HUDEP-2 (cell line): ENCODE data around the gene CADPS.

Experiments used
- DNase-seq, 76 experiments: peaks; one replicate each; lab custom pipeline; 2025; ENCODE audit not compliant: unreplicated experiment in 76 of 76; lab: John Stamatoyannopoulos, UW

CADPS gene

GRCh38 chr3:62874711-62875557 is at the start of gene CADPS:
Gene CADPS (minus strand): TSS chr3:62875416. CDS start chr3:62875029, 387 bp downstream.
- DNase-seq: no peak

GRCh38 chr3:62923066-62923465 is 47.9 kb upstream of the CADPS start:
- no peak for DNase-seq

- no peak for DNase-seq
These were observed 47.1 kb upstream of the CADPS start for GRCh38 chr3:62922326-62922725.

DNA sequence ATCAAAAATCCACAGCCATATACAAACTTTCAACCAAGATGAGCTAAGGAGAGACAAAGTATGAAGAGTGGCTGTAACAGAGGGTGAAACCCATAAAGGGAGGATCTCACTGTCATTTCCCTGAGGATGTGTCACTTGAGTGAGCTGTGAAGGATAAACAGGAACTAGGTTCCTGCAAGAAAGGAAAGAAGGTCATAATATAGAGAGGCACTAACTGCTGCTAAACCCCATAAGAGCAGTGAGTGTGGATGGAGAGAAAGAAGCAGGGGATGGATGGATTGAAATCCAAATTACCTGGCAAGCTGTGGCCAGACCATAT is 45.2 kb upstream of the CADPS start:
- no peak for DNase-seq

DNA sequence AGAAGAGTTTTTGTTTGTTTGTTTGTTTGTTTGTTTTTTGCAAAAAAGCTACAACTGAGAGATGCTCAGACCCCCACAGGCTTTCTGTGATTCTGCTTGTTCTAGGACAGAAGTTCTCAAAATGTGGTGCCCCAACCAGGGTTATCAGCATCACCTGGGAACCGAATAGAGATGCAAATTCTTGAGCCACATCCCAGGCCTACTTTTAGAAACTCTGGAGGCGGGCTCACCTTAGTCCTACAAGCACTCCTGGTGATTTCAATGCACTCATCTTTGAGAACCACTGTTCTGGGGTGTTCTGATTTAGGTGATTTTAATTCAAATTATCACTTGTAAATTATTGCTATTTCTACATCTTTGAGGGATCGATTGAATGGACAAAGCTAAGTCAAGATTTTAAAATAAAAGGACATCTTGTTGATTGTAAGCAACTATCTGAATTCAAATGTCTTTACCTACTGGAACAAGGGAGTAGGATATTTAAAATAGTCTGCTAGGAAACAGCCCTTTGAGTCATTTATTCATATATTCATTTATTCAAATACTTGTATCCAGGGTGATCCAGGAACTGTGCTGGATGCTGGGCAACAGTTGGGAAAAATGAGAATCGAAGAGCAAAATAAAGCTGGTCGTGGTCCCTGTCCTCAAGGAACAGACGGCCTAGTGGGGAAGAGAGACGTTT is 44.7 kb upstream of the CADPS start:
- no peak for DNase-seq

DNA sequence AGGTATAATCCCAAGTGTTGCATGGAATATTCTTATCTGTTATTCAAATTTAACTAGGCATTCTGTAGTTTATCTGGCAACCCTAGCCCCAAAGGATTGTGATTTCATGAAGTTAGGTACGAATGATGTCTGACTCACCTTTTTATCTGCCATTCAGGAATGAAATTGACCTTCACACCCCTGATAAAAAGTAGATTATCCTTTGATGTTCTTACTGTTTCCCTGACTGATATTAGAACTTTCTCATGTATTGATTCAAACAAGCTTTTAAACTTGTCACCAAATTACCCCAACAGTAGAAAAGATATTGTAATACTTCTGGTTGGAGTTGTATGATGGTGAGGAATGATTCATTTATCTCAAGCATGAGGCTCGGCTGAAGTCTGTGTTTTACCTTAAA is 43.6 kb upstream of the CADPS start:
- no peak for DNase-seq

DNA sequence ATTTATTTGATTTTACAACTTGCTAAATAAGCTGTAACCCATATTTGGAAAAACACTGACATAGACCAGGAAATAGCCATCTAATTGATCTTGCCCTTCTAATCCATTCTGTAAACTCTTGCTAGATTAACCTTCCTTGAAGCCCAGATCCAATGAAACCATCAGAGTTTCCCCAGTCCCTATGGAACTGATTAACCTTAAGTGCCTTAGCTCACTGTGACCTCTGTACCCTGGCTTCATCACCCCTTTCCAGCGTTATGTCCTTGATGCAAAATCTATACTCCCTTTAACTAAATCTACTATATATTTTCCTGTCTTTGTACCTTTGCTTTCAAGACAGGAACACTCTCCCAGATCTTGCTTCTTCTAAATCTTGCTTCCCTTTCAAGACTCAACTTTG is 42.9 kb upstream of the CADPS start:
- DNase-seq: no peak

DNA sequence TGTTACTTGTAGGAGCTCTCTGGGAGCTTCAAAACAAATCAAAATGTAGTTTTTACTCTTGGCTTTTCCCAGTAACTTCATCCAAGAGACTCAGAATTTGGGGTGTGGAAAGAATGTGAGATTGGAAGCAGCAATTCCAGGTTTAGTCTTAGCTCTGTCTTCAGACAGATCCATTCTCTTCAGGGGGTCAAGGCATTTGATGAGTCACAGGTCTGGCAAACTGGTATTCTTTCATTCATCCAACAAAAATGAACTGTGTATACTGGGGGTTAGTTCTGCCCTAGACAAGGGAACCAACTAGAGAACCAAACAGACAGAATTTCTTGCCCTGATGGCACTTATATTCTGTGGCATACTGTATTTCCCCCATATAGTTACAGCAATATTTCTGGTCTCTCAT is 36.3 kb upstream of the CADPS start:
- no peak for DNase-seq

- DNase-seq: no peak
These were observed 30.1 kb upstream of the CADPS start for GRCh38 chr3:62905331-62905730.

DNA sequence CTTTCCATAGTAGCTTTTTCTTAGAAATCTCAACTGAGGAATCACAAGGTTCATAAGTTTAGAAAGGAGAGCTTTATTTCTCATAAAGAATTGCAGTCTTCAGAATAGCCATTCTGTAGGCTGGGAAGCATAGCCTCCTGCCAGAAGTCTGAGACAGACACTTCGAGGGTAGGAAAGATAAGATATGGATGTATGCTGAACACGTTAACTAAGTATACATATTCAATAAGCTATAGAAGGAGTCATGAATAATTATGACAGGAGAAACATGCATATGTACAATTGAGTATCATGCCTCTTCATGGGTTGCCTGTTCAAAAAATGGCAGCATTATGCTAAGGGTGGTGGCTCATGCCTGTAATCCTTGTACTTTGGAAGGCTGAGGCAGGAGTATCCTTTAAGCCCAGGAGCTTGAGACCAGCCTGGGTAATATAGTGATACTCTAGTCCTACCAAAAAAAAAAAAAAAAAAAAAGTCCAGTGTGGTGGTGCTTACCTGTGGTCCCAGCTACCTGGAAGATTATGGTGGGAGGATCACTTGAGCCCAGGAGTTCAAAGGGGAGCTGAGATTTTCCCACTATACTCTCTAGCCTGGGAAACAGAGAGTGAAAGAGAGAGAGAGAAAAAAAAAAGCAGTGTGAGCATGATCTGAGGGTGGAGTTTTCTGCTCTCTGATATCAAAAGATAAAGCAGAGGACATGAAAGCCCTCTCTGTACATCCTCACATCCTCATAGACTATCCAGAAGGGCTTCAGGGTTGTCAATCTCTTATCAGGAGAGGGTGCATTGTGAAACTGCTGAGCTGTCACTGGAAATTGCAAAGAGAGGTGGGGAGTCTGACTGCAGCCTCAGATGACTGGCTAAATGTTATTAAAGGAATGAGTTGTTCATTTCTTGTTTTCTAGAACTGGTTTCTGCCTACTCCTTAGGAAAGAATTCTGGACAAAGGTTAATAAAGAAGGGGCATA is 23.6 kb upstream of the CADPS start:
- DNase-seq: no peak

DNA sequence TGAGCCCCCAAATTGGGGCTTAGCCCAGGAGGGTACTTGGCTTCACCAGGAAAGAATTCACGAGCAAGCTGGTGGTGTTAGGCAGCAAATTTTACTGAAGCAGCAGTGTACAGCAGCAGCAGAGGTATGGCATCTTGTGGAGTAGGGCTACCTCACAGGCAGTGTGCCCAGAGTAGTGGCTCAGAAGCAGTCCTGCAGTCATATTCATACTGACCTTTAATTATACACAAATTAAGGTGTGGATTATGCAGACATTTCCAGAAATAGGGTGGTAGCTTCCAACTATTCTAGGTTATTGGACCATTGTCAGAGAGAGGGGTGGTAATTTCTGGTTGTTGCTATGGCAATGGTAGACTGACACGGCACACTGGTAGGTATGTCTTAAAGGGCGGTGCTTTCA is 20.7 kb upstream of the CADPS start:
- DNase-seq: no peak

- DNase-seq: no peak
These were observed 17.7 kb upstream of the CADPS start for GRCh38 chr3:62892951-62893350.

- DNase-seq: no peak
These were observed 16.8 kb upstream of the CADPS start for GRCh38 chr3:62892045-62892444.

DNA sequence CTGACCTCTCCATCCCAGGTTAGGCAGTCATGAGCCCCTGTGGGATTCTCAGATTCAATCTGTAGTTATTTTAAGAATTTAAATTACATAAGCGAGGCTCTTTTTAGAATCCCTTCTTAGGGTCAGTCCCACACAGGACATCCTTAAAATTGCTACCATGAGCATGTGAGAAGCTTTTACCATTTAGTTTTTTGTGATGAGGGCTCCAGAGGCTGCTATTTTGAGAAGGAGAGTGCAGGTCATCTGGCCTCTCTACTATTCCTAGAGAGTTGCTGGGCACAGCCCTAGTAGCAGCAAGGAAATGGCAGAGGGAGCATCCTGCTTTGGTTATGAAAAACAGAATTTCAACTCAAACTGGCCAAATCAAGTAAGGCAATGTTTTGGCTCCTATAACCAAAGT is 13.6 kb upstream of the CADPS start:
- DNase-seq: no peak

GRCh38 chr3:62888180-62888579 is 13.0 kb upstream of the CADPS start:
- DNase-seq: no peak

GRCh38 chr3:62885136-62885535 is 9.9 kb upstream of the CADPS start:
- DNase-seq: no peak

DNA sequence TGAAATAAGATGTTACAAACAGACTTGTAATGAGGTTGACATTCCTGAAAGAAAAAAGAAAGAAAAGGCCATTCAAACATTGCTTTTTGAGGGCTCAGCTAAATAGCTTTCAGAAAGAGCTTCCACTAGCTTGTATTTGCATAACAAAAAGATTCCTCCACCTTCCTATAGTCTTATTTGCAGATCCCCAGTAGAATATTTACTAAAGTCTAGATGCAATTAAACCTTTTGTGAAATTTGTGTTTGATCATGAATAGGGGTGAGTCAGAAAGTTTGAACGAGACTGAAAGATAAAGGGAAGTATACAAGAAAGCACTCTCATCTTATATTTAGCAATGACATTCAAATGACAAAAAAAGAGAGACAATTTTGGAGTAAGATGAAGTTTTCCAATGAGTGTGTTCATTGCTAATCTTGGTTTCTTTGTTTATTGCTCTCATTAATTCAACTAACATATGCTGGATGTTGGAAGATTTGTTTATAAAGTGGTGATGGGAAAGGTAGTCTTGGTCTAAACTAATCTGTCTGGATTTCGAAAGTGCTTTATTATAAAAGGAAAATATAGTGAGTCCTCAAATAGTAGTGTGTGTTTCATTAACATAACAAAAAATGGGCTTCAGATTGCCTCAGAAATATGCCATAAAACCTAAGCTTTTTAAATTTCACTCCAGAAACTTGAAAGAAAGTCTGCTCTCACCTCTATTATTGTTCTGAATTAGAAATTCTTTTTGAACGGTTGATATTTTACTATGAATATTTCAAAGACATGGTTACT is 9.1 kb upstream of the CADPS start:
- no peak for DNase-seq

- no peak for DNase-seq
These were observed 7.5 kb upstream of the CADPS start for GRCh38 chr3:62882676-62883200.

DNA sequence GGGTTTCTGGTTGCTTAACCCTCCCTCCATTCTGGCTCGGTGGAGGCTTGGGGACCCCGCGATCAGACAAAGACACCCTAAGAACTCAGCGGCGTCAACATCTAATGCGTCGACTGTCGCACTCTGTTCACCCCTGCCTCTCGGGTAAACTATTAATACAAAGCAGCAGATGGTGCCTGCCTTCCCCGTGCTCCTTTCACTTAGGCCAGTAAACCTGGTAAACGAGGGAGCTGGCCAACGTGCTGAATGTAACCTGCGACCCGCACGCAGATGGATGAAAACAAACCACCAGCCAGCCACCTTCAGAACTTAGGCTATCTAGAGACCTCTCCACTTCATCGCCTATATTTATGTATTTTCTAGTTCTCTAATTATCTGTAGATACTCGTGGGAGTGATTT is 848 bp upstream of the CADPS start:
- DNase-seq: peak in 23 of 76 experiments; percentile 1 to 19 (median 5)

DNA sequence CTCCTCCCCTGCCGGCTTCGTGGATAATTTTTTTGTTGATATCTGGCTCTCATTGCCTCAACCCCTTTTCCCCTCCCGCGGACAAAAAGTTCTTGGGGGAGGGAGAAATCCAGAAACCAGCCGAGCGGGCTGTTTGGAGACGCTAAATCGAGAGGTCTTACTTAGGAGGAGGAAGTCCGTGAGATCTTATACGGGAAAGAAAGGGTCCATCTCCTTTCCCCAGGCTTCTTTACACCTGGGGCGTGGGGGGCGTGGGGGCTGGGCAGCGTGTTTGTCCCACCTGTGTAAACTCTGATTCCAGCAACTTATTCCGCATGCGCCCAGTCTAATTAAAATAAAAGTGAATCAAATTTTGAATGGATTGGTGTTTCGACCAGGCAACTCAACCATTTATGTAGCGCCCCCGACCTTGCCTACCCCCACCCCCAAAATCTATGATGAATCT is 364 bp upstream of the CADPS start:
- no peak for DNase-seq
